OCI-LY3 (cell line): ENCODE data around the gene FSTL4.

Source experiments
- H2AFZ ChIP-seq: fragments of 200-600, 300-600 bp; shearing (Covaris generic); 2 replicates; pipeline ENCODE4 v1.6.0; 2014; ENCODE audit warnings: antibody characterized with exemption, low read depth, low read length
- H3K27ac ChIP-seq: fragments of 200-600, 300-600 bp; sonication (generic); 2 replicates; pipeline ENCODE4 v1.5.1; 2014; ENCODE audit warnings: mild to moderate bottlenecking, low read length, moderate library complexity, mixed read lengths
- H3K27me3 ChIP-seq: fragments of 200-600, 300-600 bp; sonication (generic); 2 replicates; pipeline ENCODE4 v1.6.1; 2014; ENCODE audit warnings: low read depth, low read length, mixed read lengths
- H3K36me3 ChIP-seq: fragments of 200-600, 300-600 bp; sonication (generic); replicated peaks from 2 replicates; pipeline ENCODE3; 2014; ENCODE audit warnings: low read depth, low read length, mixed read lengths
- H3K4me1 ChIP-seq: fragments of 300-600, 200-600 bp; sonication (generic); 2 replicates; pipeline ENCODE4 v1.6.1; 2014; ENCODE audit warnings: low read length, mixed read lengths
- H3K4me2 ChIP-seq: fragments of 200-600, 300-600 bp; sonication (generic); 2 replicates; pipeline ENCODE4 v1.6.1; 2014; ENCODE audit warnings: low read length, mixed read lengths
- H3K4me3 ChIP-seq: fragments of 300-600, 200-600 bp; sonication (generic); 2 replicates; pipeline ENCODE4 v1.5.1; 2014; ENCODE audit warnings: antibody characterized with exemption, mild to moderate bottlenecking, low read length, moderate library complexity
- H3K79me2 ChIP-seq: fragments of 300-600, 200-600 bp; shearing (Covaris generic); 2 replicates; pipeline ENCODE4 v1.6.1; 2014; ENCODE audit warnings: mild to moderate bottlenecking, low read length, mixed read lengths
- H3K9ac ChIP-seq: fragments of 300-600, 200-600 bp; shearing (Covaris generic); 2 replicates; pipeline ENCODE4 v1.6.0; 2014; ENCODE audit warnings: mild to moderate bottlenecking, low read length, moderate library complexity
- H3K9me3 ChIP-seq: fragments of 200-600, 300-600 bp; shearing (Covaris generic); 2 replicates; pipeline ENCODE4 v1.6.1; 2014; ENCODE audit warnings: low read length, mixed read lengths; ENCODE audit not compliant: insufficient read depth
- H4K20me1 ChIP-seq: fragments of 200-600, 300-600 bp; sonication (generic); 2 replicates; pipeline ENCODE4 v1.6.1; 2016; ENCODE audit warnings: low read length, mixed read lengths; ENCODE audit not compliant: insufficient read depth
- CTCF ChIP-seq: fragments of 200-600, 300-600 bp; sonication (generic); IDR thresholded peaks from 2 replicates; pipeline ENCODE4 v1.5.1; 2014; ENCODE audit warnings: antibody characterized with exemption, low read length, low read depth
- EZH2phosphoT487 ChIP-seq: fragments of 200-600 bp; shearing (Covaris generic); IDR thresholded peaks from 2 replicates; pipeline ENCODE4 v1.6.1; 2018; ENCODE audit warnings: antibody characterized with exemption, mixed run types, low read depth

The FSTL4 gene

GRCh38 chr5:133431326-133431865 lies 180.9 kb downstream of the FSTL4 start:
- Histone ChIP-seq H4K20me1 (no peaks in the 10 kb centered on the region), H3K79me2 (no peaks in the 10 kb centered on the region), H3K4me1 (no peaks in the 10 kb centered on the region), H3K4me2 (no peak overlapping the region), H3K27ac (no peak overlapping the region), H3K9me3 (no peaks in the 10 kb centered on the region), H3K9ac (no peak overlapping the region), H3K36me3 (no peaks in the 10 kb centered on the region), H3K27me3 (no peaks in the 10 kb centered on the region), H2AFZ (no peak overlapping the region), H3K4me3 (no peak overlapping the region)
- no peak for TF ChIP-seq CTCF
- TF ChIP-seq EZH2phosphoT487, result no peak

GRCh38 chr5:133430095-133430494 lies 182.2 kb downstream of the FSTL4 start:
- Histone ChIP-seq H4K20me1 (no peaks in the 10 kb centered on the region), H3K79me2 (no peaks in the 10 kb centered on the region), H3K4me1 (no peaks in the 10 kb centered on the region), H3K9ac (no peak overlapping the region), H3K9me3 (no peaks in the 10 kb centered on the region), H3K4me3 (no peak overlapping the region), H3K27me3 (no peaks in the 10 kb centered on the region), H2AFZ (no peak overlapping the region), H3K4me2 (no peak overlapping the region), H3K27ac (no peak overlapping the region), H3K36me3 (no peaks in the 10 kb centered on the region)
- no peak for TF ChIP-seq EZH2phosphoT487
- no peak for TF ChIP-seq CTCF

GRCh38 chr5:133429046-133429445 lies 183.3 kb downstream of the FSTL4 start:
- H3K9me3 ChIP-seq, result no peaks in the 10 kb centered on the region
- no peak overlapping the region for H3K4me2 ChIP-seq
- H3K9ac ChIP-seq, result no peak overlapping the region
- no peaks in the 10 kb centered on the region for H4K20me1 ChIP-seq
- no peak overlapping the region for H3K4me3 ChIP-seq
- peaks cover 5% of the 10 kb centered on the region for H3K4me1 ChIP-seq
- no peak for TF ChIP-seq EZH2phosphoT487
- no peak for TF ChIP-seq CTCF
- no peaks in the 10 kb centered on the region for H3K27me3 ChIP-seq
- no peak overlapping the region for H2AFZ ChIP-seq
- H3K36me3 ChIP-seq, result no peaks in the 10 kb centered on the region
- no peak overlapping the region for H3K27ac ChIP-seq
- H3K79me2 ChIP-seq, result no peaks in the 10 kb centered on the region

- Histone ChIP-seq H2AFZ (no peak overlapping the region), H3K4me1 (peaks cover 13% of the 10 kb centered on the region), H3K27me3 (no peaks in the 10 kb centered on the region), H3K9me3 (no peaks in the 10 kb centered on the region), H3K27ac (no peak overlapping the region), H3K4me3 (no peak overlapping the region), H3K36me3 (no peaks in the 10 kb centered on the region), H4K20me1 (no peaks in the 10 kb centered on the region), H3K9ac (no peak overlapping the region), H3K4me2 (no peak overlapping the region), H3K79me2 (no peaks in the 10 kb centered on the region)
- TF ChIP-seq EZH2phosphoT487 (no peak), CTCF (no peak)
These were observed 184.2 kb downstream of the FSTL4 start for GRCh38 chr5:133428072-133428660.
